H1 (cell line): ENCODE results near the gene TCF19. TPM values are rescaled to one million over a fixed set of nuclear protein-coding genes. Genes with fewer than 3 reads are reported as not detected.

Experiments
- CTCF ChIA-PET: fragments of 300-600 bp; sonication (Branson Sonifier 250); formaldehyde crosslinking; loops from one replicate; lab custom pipeline; 2021; ENCODE audit not compliant: partially characterized antibody; lab: Charles Lee
- POLR2A ChIA-PET: fragments of 300-600 bp; sonication (Branson Sonifier 250); formaldehyde crosslinking; loops from one replicate; lab custom pipeline; 2021; ENCODE audit warnings: inconsistent platforms; ENCODE audit not compliant: partially characterized antibody; lab: Charles Lee
- DNase-seq, 2 experiments: peaks; one replicate each; pipeline versions ENCODE4 v3.0.0 to v3.0.0-alpha.2; 2010 to 2022; ENCODE audit warnings: low spot score in 2 of 2, low read depth in 1 of 2, mixed read lengths in 1 of 2
- FAIRE-seq: peaks from 2 replicates; lab custom pipeline; 2011; peaks lifted over from hg19 to GRCh38; lab: Jason Lieb, UNC
- H2AFZ ChIP-seq: 2 replicates; pipeline ENCODE4 v1.8.1; 2012; ENCODE audit warnings: low read length, inconsistent platforms
- H2AK5ac ChIP-seq: 2 replicates; pipeline ENCODE4 v1.6.1; 2013; ENCODE audit warnings: low read depth, low read length
- H2BK120ac ChIP-seq: replicated peaks from 2 replicates; pipeline ENCODE3; 2013; ENCODE audit warnings: low read depth, low read length, inconsistent platforms
- H2BK12ac ChIP-seq: 2 replicates; pipeline ENCODE4 v1.6.1; 2013; ENCODE audit warnings: low read depth, low read length
- H2BK15ac ChIP-seq: 2 replicates; pipeline ENCODE4 v1.6.1; 2013; ENCODE audit warnings: low read length
- H2BK20ac ChIP-seq: 2 replicates; pipeline ENCODE4 v1.6.1; 2013; ENCODE audit warnings: low read length
- H2BK5ac ChIP-seq: 2 replicates; pipeline ENCODE4 v1.6.1; 2013; ENCODE audit warnings: low read depth, low read length
- H3K14ac ChIP-seq: 2 replicates; pipeline ENCODE4 v1.6.1; 2013; ENCODE audit warnings: inconsistent platforms; ENCODE audit not compliant: insufficient read length
- H3K18ac ChIP-seq: 2 replicates; pipeline ENCODE4 v1.6.1; 2013; ENCODE audit warnings: low read length; ENCODE audit errors: extremely low read depth
- H3K23ac ChIP-seq: 2 replicates; pipeline ENCODE4 v1.6.1; 2013; ENCODE audit warnings: inconsistent platforms; ENCODE audit not compliant: insufficient read length
- H3K23me2 ChIP-seq: 2 replicates; pipeline ENCODE4 v1.6.1; 2013; ENCODE audit warnings: low read depth, low read length
- H3K27ac ChIP-seq: 2 replicates; pipeline ENCODE4 v1.6.1; 2011; ENCODE audit warnings: low read depth, low read length, inconsistent platforms
- H3K27me3 ChIP-seq, 4 experiments: replicated peaks in 1 of 4; 1 replicate in 1 of 4; 2 replicates in 3 of 4; pipeline versions ENCODE4 v1.6.1 to v1.8.1; 2011 to 2013; ENCODE audit warnings: low read length in 3 of 4, mild to moderate bottlenecking in 3 of 4, inconsistent platforms in 2 of 4, mixed read lengths in 2 of 4, moderate library complexity in 1 of 4; ENCODE audit not compliant: control insufficient read depth in 3 of 4, insufficient read depth in 3 of 4; ENCODE audit errors: extremely low read depth in 1 of 4
- H3K36me3 ChIP-seq, 4 experiments: 2 replicates each; pipeline versions ENCODE4 v1.6.1 to v1.8.1; 2011 to 2013; ENCODE audit warnings: mild to moderate bottlenecking in 4 of 4, low read length in 3 of 4, moderate library complexity in 2 of 4, control low read depth in 1 of 4, inconsistent platforms in 1 of 4; ENCODE audit not compliant: insufficient read depth in 4 of 4, control insufficient read depth in 2 of 4
- H3K4ac ChIP-seq: replicated peaks from 2 replicates; pipeline ENCODE3; 2013; ENCODE audit warnings: low read length, low read depth, mixed read lengths, inconsistent platforms; ENCODE audit not compliant: insufficient read length
- H3K4me1 ChIP-seq, 4 experiments: replicated peaks in 1 of 4; 1 replicate in 1 of 4; 2 replicates in 3 of 4; pipeline versions ENCODE4 v1.6.1 to v1.8.1; 2011 to 2013; ENCODE audit warnings: low read length in 3 of 4, inconsistent platforms in 2 of 4, mixed read lengths in 1 of 4; ENCODE audit not compliant: insufficient read depth in 4 of 4, control insufficient read depth in 3 of 4
- H3K4me2 ChIP-seq, 2 experiments: 2 replicates each; pipeline versions ENCODE4 v1.6.1 to v1.8.1; 2011 to 2013; ENCODE audit warnings: low read depth in 2 of 2, low read length in 2 of 2, control low read depth in 1 of 2, inconsistent platforms in 1 of 2, mild to moderate bottlenecking in 1 of 2; ENCODE audit not compliant: insufficient read depth in 1 of 2
- H3K4me3 ChIP-seq, 4 experiments: fragments of 200-600, 300-600 bp in 1 of 4; sonication (generic), shearing (Covaris generic), sonication (Bioruptor Twin) in 1 of 4; 2 replicates each; pipeline versions ENCODE4 v1.5.1 to v1.8.1; 2011 to 2016; ENCODE audit warnings: low read length in 4 of 4, low read depth in 3 of 4, control low read depth in 2 of 4, inconsistent platforms in 2 of 4, mild to moderate bottlenecking in 2 of 4, mixed read lengths in 1 of 4, moderate library complexity in 1 of 4; ENCODE audit not compliant: insufficient read depth in 2 of 4; ENCODE audit errors: extremely low read depth in 1 of 4
- H3K56ac ChIP-seq: replicated peaks from 2 replicates; pipeline ENCODE3; 2013; ENCODE audit warnings: low read depth, mild to moderate bottlenecking, mixed read lengths, low read length, inconsistent platforms; ENCODE audit not compliant: insufficient read length
- H3K79me1 ChIP-seq: 2 replicates; pipeline ENCODE4 v1.6.1; 2013; ENCODE audit warnings: low read depth, low read length, control low read depth
- H3K79me2 ChIP-seq, 2 experiments: 2 replicates each; pipeline versions ENCODE4 v1.6.1 to v1.8.1; 2012 to 2013; ENCODE audit warnings: low read length in 2 of 2, mild to moderate bottlenecking in 2 of 2, inconsistent platforms in 1 of 2; ENCODE audit not compliant: insufficient read depth in 2 of 2, control insufficient read depth in 1 of 2
- H3K9ac ChIP-seq, 4 experiments: replicated peaks in 1 of 4; 1 replicate in 1 of 4; 2 replicates in 3 of 4; pipeline versions ENCODE4 v1.6.1 to v1.8.1; 2011 to 2013; ENCODE audit warnings: low read depth in 3 of 4, low read length in 3 of 4, control low read depth in 2 of 4, mild to moderate bottlenecking in 2 of 4, moderate library complexity in 2 of 4, inconsistent platforms in 1 of 4; ENCODE audit errors: extremely low read depth in 1 of 4
- H3K9me3 ChIP-seq, 2 experiments: 2 replicates each; pipeline versions ENCODE4 v1.6.1 to v1.8.1; 2012 to 2013; ENCODE audit warnings: mild to moderate bottlenecking in 2 of 2, moderate library complexity in 2 of 2, control low read depth in 1 of 2, inconsistent platforms in 1 of 2, low read depth in 1 of 2, low read length in 1 of 2, mixed read lengths in 1 of 2; ENCODE audit not compliant: insufficient read depth in 2 of 2
- H4K20me1 ChIP-seq, 2 experiments: replicated peaks in 1 of 2; 2 replicates each; pipeline versions ENCODE3 to v1.8.1; 2011 to 2013; ENCODE audit warnings: inconsistent platforms in 2 of 2, low read length in 2 of 2, mild to moderate bottlenecking in 1 of 2; ENCODE audit not compliant: insufficient read depth in 2 of 2, control insufficient read depth in 1 of 2
- H4K5ac ChIP-seq: 2 replicates; pipeline ENCODE4 v1.6.1; 2013; ENCODE audit warnings: low read length, low read depth, mixed read lengths, inconsistent platforms; ENCODE audit not compliant: insufficient read length
- H4K8ac ChIP-seq: 2 replicates; pipeline ENCODE4 v1.8.0; 2013; ENCODE audit warnings: mild to moderate bottlenecking, moderate library complexity, low read length, inconsistent platforms; ENCODE audit not compliant: insufficient read depth; ENCODE audit errors: extremely low read depth
- H4K91ac ChIP-seq: replicated peaks from 2 replicates; pipeline ENCODE3; 2013; ENCODE audit warnings: low read length, mixed read lengths, inconsistent platforms; ENCODE audit not compliant: insufficient read length
- SIRT6 ChIP-seq: IDR thresholded peaks from one replicate; pipeline ENCODE4 v1.7.1; 2012; ENCODE audit warnings: low read length, inconsistent platforms
- SP1 ChIP-seq: IDR thresholded peaks from 2 replicates; pipeline ENCODE4 v1.6.1; 2011; ENCODE audit warnings: low read depth, low read length
- WGBS, 2 experiments: shearing (Covaris generic) in 1 of 2; methylation state at CpG; one replicate each; pipeline versions ENCODE4 v1.1.6 to v1.1.7; 2013 to 2015; ENCODE audit warnings: low lambda C conversion rate in 2 of 2, mixed read lengths in 2 of 2, inconsistent platforms in 1 of 2, low coverage in 1 of 2, missing lambda C conversion rate in 1 of 2; ENCODE audit not compliant: insufficient replicate concordance in 2 of 2, insufficient coverage in 1 of 2, insufficient read length in 1 of 2; ENCODE audit errors: extremely low coverage in 1 of 2, missing lambda C conversion rate in 1 of 2; 5-methylcytosine and 5-hydroxymethylcytosine counted together
- polyA plus RNA-seq, 7 experiments: library from polyadenylated mRNA; depleted of rRNA in 3 of 7; stranded (reverse) in 5 of 7; unstranded in 2 of 7; fragments of >200 nt in 5 of 7; fragments of 200-250 nt in 2 of 7; gene quantifications; 1 replicate in 5 of 7; 2 replicates in 1 of 7; 4 replicates in 1 of 7; pipeline versions ENCODE4 v1.2.1 to v1.2.3, GENCODE V29; 2011 to 2013; ENCODE audit warnings: missing spikeins in 2 of 7, mixed read lengths in 2 of 7
- total RNA-seq: library from RNA; stranded (reverse); fragmentation: NEBNext Ultra II Directional; extraction: Animal tissue kit (Norgen Biotek cat#: 25700); gene quantifications from 2 replicates; pipeline ENCODE4 v1.2.1, GENCODE V29; 2021

The TCF19 gene
- total and polyA plus RNA-seq, 2 of the 8 experiments (the other 6 are each of a cell fraction or from before 2014, with no cell fraction given) = 7.2 to 11.0 TPM

- no peak within 1 kb of the TSS; the same call in 1 of the 2 replicates for H4K8ac ChIP-seq
- H3K9me3 ChIP-seq = no peaks in the 10 kb centered on the region
- H3K23ac ChIP-seq = no peak within 1 kb of the TSS
- H4K20me1 ChIP-seq = no peaks in the 10 kb centered on the region
- peaks cover 0 to 11% (median 3%) of the 10 kb centered on the region in 4 experiments; a peak in 3 of 7 replicates for H3K27me3 ChIP-seq
- H3K14ac ChIP-seq = no peak within 1 kb of the TSS
- DNase-seq (no peak), FAIRE-seq (no peak)
- ChIA-PET POLR2A (interaction anchor here (68.5 kb wide), 1 partner anchor 54 kb away, joined by 2251 read pairs; the partner anchor contains the start of genes CCHCR1, POU5F1, PSORS1C2 and TCF19), CTCF (interaction anchor here (1.3 to 10.6 kb wide), 5 partner anchors 12 to 82 kb away, joined by 4 to 187 read pairs (median 7); no protein-coding TSS in a partner anchor)
- 0 out of 2 replicates have a peak within 1 kb of the TSS, but pooled peaks have one; percentile 63 for H2BK15ac ChIP-seq
- H3K23me2 ChIP-seq = no peaks in the 10 kb centered on the region; the same call in 1 of the 2 replicates
- H3K36me3 ChIP-seq = no peaks in the 10 kb centered on the region
- H2BK12ac ChIP-seq = peak within 1 kb of the TSS; percentile 62; the same call in 1 of the 2 replicates
- H3K4me2 ChIP-seq = peak within 1 kb of the TSS in 1 of 2 experiments; percentile 2; a peak in 1 of 4 replicates
- H2BK5ac ChIP-seq = peak within 1 kb of the TSS; percentile 29; the same call in 1 of the 2 replicates
- no peak within 1 kb of the TSS for H3K27ac ChIP-seq
- no peaks in the 10 kb centered on the region for H3K79me1 ChIP-seq
- peak within 1 kb of the TSS; percentile 55 for H2BK20ac ChIP-seq
- H3K56ac ChIP-seq = no peak within 1 kb of the TSS
- H3K4me3 ChIP-seq = no peak within 1 kb of the TSS; a peak in 1 of 8 replicates
- H4K91ac ChIP-seq = peak within 1 kb of the TSS; percentile 49
- H3K4me1 ChIP-seq = peaks cover 0 to 20% (median 9%) of the 10 kb centered on the region in 4 experiments; a peak in 6 of 7 replicates
- H3K4ac ChIP-seq = no peak within 1 kb of the TSS
- peak within 1 kb of the TSS; percentile 76 for H2AFZ ChIP-seq
- no peak within 1 kb of the TSS for H4K5ac ChIP-seq
- WGBS, 2 experiments = 76% methylated on average over 3 of the region's 3 CpGs; no CpG with 5 or more reads in 1 of the 2 experiments
- H2BK120ac ChIP-seq = no peak within 1 kb of the TSS
- no peak within 1 kb of the TSS for H2AK5ac ChIP-seq
- no peak for TF ChIP-seq SP1
- no peak for TF ChIP-seq SIRT6
- no peaks in the 10 kb centered on the region for H3K79me2 ChIP-seq
- H3K9ac ChIP-seq = no peak within 1 kb of the TSS
- H3K18ac ChIP-seq = peak within 1 kb of the TSS; percentile 62
Measured at GRCh38 chr6:31114541-31114878, 43.9 kb upstream of the TCF19 start, which contains the start of gene PSORS1C1. TSS of gene PSORS1C1 (plus strand) at chr6:31114800. CDS start at chr6:31129633, 14,833 bp downstream.
